H1 (cell line): ENCODE data around the gene ZNF525. TPM values are rescaled to one million over a fixed set of nuclear protein-coding genes. Genes with fewer than 3 reads are reported as not detected.

Experiments used
- HDAC2 ChIP-seq, 2 experiments: fragments of 300-600 bp in 1 of 2; sonication (generic) in 1 of 2; IDR thresholded peaks; 2 replicates each; pipeline ENCODE4 v1.6.1; 2011 to 2012; ENCODE audit warnings: low read depth in 2 of 2, low read length in 2 of 2, mild to moderate bottlenecking in 2 of 2, moderate library complexity in 2 of 2, borderline replicate concordance in 1 of 2, inconsistent platforms in 1 of 2
- SP2 ChIP-seq: IDR thresholded peaks from 2 replicates; pipeline ENCODE4 v1.6.1; 2012; ENCODE audit warnings: mild to moderate bottlenecking, low read length, inconsistent platforms
- SRF ChIP-seq: IDR thresholded peaks from 2 replicates; pipeline ENCODE4 v1.6.1; 2011; ENCODE audit warnings: mild to moderate bottlenecking, low read depth, low read length, moderate library complexity
- TBP ChIP-seq: IDR thresholded peaks from 2 replicates; pipeline ENCODE4 v1.6.1; 2011; ENCODE audit warnings: low read depth, low read length, improper control_type of control experiment
- polyA plus RNA-seq, 7 experiments: library from polyadenylated mRNA; depleted of rRNA in 3 of 7; stranded (reverse) in 5 of 7; unstranded in 2 of 7; fragments of >200 nt in 5 of 7; fragments of 200-250 nt in 2 of 7; gene quantifications; 1 replicate in 5 of 7; 2 replicates in 1 of 7; 4 replicates in 1 of 7; pipeline versions ENCODE4 v1.2.1 to v1.2.3, GENCODE V29; 2011 to 2013; ENCODE audit warnings: missing spikeins in 2 of 7, mixed read lengths in 2 of 7
- total RNA-seq: library from RNA; stranded (reverse); fragmentation: NEBNext Ultra II Directional; extraction: Animal tissue kit (Norgen Biotek cat#: 25700); gene quantifications from 2 replicates; pipeline ENCODE4 v1.2.1, GENCODE V29; 2021

The ZNF525 gene
- total and polyA plus RNA-seq, 2 of the 8 experiments (the other 6 are each of a cell fraction or from before 2014, with no cell fraction given) = 8.2 to 63.4 TPM

DNA sequence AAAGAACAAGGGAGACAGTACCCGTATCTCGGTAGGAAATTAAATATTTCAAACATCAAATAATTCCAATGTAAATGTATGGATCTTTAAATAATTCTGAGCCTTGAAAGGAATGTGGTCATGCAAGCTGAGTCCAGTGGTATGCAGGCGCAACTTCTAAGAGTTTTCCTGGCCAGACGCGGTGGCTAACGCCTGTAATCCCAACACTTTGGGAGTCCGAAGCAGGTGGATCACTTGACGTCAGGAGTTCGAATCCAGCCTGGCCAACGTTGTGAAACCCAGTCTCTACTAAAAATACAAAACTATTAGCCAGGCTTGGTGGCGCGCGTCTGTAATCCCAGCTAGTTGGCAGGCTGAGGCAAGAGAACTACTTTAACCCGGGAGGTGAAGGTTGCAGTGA, 33.0 kb upstream of the ZNF525 start (continued):
- TF ChIP-seq SP2 = no peak
- TF ChIP-seq SRF = no peak
- no peak for TF ChIP-seq TBP
- TF ChIP-seq HDAC2 (IDR thresholded peaks at IDR 0.05; ENCODE audit: borderline replicate concordance in 1 of 2, low read depth in 2 of 2, low read length in 2 of 2) = no peak
- TF ChIP-seq, all 59 proteins: peak for 0
